Kidney capillary endothelial cell (primary cell): Measurements from ENCODE around the gene EMC9.
A peak's percentile ranks its signal among the peaks of the same experiment; 100 is the strongest.

Source experiments
- DNase-seq: peaks from one replicate; pipeline ENCODE4 v3.0.0-alpha.2; 2018; ENCODE audit warnings: low spot score

EMC9 gene

DNA sequence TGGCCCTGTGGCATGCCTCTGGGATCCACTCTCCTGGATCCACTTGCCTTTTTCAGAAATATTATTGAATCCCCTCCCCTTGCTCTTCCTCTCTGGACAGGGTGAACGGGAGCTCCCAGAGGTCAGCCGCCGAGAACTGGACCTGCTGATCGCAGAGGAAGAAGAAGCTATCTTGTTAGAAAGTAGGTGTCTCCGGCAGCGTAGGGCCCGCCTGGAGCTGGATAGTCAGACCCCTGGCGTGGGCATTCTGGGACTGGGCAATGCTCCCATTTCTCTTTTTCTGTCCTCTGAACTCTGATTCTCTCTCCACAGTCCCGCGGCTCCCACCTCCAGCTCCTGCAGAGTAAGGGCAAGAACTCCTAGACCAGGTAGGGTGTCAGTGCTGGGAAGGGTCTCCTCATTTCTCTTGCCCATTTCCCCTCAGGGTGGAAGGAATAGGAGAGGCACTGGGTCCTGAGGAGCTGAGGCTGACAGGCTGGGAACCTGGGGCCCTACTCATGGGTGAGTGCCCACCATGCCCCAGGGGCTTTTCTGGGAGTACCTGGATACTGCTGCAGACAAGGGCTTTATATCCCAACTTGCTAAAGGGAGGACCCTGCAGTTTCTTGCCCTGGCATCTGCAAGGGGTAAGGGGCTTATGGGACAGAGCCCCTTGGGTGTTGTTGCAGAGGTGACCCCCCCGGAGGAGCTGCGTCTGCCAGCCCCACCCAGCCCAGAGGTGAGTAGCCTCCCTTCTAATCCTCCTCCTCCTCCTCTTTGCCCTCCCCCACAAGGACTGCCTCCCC, 35.8 kb upstream of the EMC9 start:
- DNase-seq = no peak

DNA sequence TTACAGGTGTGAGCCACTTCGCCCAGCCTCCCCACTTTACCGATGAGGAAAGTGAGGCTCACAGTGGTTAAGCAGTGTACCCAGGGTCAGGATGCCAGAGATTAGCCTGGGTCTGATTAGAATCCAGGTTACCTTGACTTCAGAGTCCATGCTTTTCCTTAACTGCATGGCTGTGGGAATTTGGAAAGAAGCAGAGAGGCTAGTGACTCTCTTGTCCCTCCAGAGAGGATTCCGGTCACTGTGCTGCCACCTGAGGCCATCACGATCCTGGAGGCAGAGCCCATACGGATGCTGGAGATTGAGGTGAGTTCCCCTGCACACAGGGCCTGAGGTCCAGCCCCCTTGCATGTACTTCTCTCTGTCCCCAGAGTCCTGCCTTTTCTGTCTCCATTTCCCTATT, 35.2 kb upstream of the EMC9 start:
- no peak for DNase-seq

DNA sequence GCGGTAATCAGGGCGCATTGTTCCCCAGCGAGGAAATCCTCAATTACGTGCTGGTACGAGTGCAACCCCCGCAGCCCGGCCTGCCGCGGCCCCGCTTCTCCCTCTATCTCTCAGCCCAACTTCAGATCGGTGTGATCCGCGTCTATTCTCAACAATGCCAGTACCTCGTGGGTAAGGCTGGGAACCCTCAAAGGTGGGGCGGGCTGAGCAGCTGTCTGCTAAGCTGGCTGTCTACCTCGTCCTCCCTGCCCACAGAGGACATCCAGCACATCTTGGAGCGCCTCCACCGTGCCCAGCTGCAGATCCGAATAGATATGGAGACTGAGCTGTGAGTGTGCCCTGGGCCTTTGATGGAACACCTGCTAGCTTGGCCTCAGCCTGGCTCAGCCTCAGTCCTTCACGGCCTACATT, 31.5 kb upstream of the EMC9 start:
- DNase-seq = no peak

DNA sequence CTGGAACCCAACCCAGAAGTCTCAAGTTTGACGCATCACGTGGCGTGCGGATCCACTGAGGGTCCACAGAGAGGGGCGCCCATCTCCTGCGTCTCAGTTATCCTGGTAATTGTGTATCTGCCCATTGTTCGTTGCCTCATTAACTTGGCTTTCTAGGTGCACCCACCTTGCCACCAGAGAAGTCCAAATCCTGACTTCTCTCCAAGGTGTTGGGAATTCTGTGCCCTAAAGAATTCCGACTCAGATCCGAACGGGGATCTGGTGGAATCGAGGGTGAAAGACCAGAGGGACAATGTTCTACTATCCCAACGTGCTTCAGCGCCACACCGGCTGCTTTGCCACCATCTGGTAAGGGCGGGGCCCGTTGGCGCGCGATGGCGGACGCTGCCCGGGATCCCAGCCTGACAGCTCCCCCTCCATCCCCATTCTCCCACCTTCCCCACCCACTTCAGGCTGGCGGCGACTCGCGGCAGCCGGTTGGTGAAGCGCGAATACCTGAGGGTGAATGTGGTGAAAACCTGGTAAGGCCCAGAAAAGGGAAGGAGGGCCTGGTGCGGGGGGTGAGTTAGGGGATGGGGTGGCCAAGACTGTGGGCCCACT, 31.0 kb upstream of the EMC9 start:
- DNase-seq = no peak

DNA sequence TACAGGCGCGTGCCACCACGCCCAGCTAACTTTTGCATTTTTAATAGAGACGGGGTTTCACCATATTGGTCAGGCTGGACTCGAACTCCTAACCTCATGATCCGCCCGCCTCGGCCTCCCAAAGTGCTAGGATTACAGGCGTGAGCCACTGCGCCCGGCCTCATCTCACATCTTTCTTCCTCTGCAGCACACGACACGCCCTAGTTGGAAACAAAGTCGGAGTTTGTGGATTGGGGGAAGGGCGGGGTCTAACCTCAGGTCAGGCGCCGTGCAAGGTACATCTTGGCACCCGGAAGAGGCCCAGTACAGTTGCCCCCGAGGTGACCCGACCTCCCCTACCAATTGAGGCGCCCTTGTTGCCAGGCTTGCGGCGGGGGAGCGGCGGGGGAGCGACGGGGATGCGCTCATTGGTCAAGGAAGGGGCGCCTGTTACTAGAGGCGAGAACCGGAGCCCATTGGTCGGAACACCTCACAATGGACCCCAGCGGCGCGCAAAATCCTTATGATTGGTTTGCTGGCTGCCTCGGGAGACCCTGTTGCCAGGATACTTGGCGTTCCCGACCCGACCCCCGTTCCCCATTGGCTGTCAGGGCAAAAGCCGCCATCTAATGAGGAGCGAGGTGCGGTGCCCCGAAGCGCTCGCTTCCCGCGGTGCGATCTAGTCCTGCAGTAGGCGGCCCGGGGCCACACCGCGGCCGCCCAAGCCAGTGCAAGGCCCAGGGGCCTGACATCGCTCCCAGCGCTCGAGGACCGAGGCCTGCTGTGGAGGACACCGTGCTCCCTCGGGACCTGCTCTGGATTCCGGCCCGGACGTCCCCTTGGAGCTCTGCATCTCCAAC, 30.2 kb upstream of the EMC9 start, which contains the start of gene REC8:
TSS of gene REC8 (plus strand) at position 659 of the 839 bp plus-strand sequence. CDS start 473 bp downstream, outside the sequence.
- peak; percentile 82 for DNase-seq

DNA sequence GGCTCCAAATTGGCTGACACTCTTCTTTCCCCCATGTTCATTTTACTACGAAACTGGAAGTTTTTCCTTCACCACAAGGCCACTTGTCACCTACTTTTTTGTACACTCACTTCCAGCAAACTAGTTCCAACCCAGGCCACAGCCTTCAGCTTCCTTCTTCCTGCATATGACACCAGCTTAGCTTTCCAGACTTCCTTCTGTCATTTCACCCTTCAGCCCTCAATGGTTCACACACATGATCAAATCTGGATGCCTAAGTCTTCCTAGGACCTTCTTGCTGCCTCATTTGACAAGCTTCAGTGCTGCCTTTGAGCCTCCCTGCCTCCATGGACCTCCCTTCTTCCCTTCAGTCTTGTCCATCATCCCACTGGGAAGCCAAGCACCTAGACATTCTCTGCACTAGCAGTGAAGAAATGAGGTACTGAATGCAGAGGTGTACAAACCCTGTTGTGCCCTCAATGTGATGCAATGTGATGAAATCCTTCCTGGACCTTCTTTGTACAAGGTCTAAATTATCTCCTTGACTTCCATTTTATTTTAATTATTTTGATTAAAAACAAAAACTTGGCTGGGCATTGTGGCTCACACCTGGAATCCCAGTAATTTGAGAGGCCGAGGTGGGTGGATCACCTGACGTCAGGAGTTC, 26.2 kb upstream of the EMC9 start:
- DNase-seq = no peak

DNA sequence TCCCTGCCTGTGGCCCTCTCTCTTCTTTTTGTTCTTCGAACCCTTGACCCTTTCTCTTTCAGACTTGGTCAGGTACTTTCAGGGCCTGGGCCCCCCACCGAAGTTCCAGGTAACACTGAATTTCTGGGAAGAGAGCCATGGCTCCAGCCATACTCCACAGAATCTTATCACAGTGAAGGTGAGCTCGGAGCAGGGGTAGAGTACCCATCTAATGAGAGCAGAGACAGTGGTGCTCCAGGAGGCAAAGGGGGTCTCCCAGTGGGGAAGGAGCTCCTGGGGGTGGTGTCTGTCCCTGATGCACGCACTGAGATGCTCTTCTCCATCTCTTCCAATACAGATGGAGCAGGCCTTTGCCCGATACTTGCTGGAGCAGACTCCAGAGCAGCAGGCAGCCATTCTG, 24.4 kb upstream of the EMC9 start:
- DNase-seq = no peak

DNA sequence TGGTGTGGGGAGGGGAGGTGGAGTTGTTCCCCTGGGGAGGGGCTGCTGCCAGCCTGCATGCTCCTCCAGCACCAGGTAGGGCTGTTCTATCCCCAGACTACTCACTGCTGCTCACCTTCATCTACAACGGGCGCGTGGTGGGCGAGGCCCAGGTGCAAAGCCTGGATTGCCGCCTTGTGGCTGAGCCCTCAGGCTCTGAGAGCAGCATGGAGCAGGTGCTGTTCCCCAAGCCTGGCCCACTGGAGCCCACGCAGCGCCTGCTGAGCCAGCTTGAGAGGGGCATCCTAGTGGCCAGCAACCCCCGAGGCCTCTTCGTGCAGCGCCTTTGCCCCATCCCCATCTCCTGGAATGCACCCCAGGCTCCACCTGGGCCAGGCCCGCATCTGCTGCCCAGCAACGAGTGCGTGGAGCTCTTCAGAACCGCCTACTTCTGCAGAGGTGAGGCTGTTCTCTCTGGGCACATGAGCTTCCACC, 23.2 kb upstream of the EMC9 start:
- no peak for DNase-seq

DNA sequence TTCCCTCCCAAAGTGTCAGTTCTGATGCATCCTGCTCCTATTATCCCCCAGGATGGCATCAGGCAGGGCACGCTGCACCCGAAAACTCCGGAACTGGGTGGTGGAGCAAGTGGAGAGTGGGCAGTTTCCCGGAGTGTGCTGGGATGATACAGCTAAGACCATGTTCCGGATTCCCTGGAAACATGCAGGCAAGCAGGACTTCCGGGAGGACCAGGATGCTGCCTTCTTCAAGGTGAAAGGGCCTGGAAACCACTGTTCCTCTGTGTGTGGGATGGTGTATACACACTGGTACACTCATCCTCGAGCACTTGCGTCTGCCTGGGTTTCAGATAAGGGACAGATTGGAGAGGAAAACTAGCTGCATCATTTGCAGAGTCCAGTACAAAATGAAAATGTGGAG, 20.7 kb upstream of the EMC9 start:
- DNase-seq = no peak

DNA sequence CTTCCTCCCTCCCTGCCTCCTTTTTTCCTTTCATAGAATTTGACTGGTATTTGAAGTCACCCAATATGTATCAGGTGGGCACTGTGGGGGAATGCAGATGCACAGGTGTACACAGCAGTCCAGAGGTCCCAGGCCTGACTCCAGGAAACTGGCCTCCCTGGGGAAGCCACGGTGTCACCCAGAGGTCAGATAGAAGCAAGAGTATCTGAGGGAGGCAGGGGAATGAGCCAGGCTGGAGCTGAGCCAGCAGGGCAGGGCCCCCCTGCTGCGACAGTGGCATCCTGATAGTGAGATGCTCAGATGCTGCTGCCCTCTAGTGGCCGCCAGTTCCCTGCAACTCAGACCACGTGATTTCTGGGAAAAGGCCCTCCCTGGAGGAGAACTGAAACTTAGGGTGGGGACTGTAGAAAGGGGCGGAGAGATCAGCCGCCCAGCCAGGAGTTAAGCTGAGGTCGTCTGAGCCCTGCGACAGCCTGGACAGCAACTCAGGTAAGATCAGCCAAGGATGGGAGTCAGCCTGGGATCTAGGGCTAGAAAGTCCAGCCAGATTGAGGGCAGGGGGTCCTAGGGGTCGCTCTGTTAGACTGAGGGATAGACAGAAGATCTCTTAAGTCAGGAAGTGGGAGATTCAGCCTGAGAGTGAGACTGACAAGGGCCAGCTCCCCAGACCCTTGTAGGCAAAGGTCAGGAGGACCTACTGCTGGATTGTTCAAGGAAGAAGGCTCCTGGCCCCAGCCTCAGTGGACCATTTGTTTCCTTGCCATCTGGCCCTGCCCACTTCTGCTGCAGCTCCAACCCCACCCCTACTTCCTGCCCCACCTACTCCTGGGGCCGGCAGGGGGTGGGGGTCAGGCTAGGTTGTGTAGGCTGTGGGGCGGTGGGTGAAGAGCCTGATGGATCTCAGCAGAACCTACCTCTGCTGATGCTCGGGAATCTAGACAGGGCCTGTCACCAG, 19.7 kb upstream of the EMC9 start, which contains the start of gene IRF9:
TSS of gene IRF9 (plus strand) at position 416 of the 955 bp plus-strand sequence. CDS start 880 bp downstream, outside the sequence.
- peak; percentile 94 for DNase-seq

DNA sequence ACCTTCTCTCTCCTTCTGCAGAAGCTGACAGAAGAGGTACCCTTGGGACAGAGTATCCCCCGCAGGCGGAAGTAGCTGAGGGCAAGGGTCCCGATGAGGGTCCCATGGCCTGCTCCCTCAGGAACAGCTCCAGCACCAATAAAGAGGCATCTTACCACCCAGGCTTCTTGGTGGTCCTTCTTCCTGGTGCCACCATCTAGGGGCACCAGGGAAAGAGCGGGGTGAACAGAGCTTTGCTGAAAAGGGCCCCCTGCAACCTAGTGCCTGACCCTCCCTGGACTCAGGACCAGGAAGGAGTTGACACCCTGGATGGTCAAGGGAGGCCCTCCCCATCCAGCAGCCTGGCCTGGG, 19.1 kb upstream of the EMC9 start:
- DNase-seq = no peak

DNA sequence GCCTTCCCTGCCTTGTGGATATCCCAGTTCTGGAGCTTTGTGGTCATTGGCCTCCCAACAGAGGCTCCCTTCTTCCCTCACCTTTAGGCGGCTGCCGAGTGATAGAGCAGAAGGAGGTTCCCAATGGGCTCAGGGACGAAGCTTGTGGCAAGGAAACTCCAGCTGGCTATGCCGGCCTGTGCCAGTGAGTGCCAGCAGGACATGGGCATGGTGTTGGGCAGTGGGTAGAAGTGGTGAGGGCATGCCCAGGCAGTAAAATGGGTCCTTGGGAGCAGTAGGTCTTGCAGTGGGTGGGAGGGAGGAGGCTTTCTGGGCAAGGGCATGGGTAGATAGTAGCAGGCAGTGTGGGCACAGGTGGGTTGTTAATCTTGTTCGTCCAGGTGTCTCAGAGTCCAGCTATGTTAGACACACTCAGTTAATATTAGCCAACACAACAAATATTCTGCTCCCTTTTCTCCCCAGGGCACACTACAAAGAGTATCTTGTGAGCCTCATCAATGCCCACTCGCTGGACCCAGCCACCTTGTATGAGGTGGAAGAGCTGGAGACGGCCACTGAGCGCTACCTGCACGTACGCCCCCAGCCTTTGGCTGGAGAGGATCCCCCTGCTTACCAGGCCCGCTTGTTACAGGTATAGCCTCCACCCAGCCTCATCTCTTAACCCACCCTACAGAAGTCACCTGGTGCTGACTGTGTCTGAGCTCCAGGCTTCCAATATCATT, 18.5 kb upstream of the EMC9 start:
- no peak for DNase-seq

DNA sequence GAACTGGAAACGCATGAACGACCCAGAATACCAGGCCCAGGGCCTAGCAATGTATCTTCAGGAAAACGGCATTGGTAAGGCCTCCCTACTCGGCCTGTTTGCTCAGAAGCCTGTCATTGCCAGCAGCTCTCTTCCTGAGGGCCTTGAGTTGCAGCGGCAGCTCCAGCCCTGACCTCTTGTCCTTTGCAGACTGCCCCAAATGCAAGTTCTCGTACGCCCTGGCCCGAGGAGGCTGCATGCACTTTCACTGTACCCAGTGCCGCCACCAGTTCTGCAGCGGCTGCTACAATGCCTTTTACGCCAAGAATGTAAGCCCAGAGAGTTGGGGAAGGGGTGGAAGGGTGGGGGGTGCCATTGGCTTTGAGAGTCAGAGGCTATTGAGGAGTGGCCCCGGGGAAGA, 15.9 kb upstream of the EMC9 start:
- DNase-seq = no peak

DNA sequence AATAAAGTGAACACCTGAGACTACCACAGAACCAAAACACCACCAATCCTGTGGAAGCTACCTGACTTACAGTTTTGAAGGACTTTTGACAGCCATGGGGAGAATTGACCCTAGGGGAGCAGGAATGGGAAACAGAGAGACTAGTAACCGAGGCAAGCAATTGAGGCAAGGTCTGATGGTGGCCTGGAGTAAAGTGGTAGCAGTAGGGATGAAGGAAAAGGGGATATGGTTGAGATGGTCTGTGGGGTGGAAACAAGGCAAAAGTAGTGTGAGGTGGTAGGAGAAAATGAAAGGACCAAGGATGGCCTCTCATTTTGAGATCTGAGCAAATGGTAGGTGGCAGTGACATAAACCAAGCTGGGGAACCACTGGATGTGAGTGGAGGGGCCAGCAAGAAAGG, 15.4 kb upstream of the EMC9 start:
- DNase-seq = no peak

DNA sequence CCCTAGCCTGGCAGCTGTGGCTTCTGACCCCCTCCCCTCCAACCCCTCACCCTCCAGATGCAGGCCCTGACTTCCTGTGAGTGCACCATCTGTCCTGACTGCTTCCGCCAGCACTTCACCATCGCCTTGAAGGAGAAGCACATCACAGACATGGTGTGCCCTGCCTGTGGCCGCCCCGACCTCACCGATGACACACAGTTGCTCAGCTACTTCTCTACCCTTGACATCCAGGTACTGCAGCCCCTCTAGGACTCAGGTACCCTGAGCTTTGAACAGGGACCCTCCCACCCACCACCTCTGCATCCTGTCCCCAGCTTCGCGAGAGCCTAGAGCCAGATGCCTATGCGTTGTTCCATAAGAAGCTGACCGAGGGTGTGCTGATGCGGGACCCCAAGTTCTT, 13.7 kb upstream of the EMC9 start:
- DNase-seq = no peak

DNA sequence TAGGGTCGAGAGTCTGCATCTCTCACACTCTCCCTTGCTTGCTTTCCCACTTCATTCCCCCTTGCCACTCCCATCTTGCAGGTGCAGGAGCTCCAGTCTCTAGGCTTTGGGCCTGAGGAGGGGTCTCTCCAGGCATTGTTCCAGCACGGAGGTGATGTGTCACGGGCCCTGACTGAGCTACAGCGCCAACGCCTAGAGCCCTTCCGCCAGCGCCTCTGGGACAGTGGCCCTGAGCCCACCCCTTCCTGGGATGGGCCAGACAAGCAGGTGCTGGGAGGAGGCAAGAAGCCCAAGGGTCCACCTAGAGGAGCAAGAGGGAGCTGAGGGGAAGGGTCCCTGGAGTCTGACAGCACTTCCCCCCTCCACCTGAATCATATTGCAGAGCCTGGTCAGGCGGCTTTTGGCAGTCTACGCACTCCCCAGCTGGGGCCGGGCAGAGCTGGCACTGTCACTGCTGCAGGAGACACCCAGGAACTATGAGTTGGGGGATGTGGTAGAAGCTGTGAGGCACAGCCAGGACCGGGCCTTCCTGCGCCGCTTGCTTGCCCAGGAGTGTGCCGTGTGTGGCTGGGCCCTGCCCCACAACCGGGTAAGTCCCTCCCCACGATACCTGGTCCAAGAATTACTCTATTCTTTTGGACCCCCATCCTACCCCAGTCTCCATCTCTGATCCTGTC, 10.2 kb upstream of the EMC9 start:
- DNase-seq = no peak

DNA sequence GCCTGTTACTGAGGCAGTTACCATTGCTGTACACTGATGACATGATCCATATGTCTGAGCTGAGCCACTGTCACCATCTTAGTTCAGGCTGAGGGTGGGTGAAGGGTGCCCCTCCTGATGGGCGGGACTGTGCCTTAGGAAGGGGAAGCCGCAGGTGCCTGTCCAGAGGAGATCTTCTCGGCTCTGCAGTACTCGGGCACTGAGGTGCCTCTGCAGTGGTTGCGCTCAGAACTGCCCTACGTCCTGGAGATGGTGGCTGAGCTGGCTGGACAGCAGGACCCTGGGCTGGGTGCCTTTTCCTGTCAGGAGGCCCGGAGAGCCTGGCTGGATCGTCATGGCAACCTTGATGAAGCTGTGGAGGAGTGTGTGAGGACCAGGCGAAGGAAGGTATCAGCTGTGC, 9.6 kb upstream of the EMC9 start:
- no peak for DNase-seq

DNA sequence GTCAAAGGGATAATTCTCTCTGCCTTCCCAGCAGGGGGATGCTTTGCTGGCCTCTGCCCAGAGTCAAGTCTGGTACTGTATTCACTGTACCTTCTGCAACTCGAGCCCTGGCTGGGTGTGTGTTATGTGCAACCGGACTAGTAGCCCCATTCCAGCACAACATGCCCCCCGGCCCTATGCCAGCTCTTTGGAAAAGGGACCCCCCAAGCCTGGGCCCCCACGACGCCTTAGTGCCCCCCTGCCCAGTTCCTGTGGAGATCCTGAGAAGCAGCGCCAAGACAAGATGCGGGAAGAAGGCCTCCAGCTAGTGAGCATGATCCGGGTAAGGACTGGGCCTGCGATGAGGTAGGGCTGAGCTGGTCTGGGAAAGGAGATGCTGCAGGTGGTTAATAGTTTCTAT, 9.2 kb upstream of the EMC9 start:
- no peak for DNase-seq

DNA sequence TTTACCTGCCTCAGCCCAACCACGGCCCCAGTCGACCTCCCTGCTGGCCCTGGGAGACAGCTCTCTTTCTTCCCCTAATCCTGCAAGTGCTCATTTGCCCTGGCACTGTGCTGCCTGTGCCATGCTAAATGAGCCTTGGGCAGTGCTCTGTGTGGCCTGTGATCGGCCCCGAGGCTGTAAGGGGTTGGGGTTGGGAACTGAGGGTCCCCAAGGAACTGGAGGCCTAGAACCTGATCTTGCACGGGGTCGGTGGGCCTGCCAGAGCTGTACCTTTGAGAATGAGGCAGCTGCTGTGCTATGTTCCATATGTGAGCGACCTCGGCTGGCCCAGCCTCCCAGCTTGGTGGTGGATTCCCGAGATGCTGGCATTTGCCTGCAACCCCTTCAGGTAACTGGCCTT, 8.7 kb upstream of the EMC9 start:
- no peak for DNase-seq
